HEK293 (cell line): Measurements from ENCODE around the gene TTLL4.

ENCODE experiments used
- BCL11B ChIP-seq: fragments of 450-650 bp; formaldehyde crosslinking; IDR thresholded peaks from 2 replicates; pipeline ENCODE4 v1.5.1; 2016; ENCODE audit warnings: low read depth, missing biosample characterization, missing genetic modification characterization
- KLF10 ChIP-seq: fragments of 450-650 bp; IDR thresholded peaks from 2 replicates; pipeline ENCODE4 v1.5.1; 2018; ENCODE audit warnings: missing biosample characterization, mild to moderate bottlenecking, missing genetic modification characterization
- MYNN ChIP-seq: fragments of 450-650 bp; formaldehyde crosslinking; IDR thresholded peaks from 2 replicates; pipeline ENCODE4 v1.5.1; 2016; ENCODE audit warnings: missing biosample characterization, missing genetic modification characterization, borderline replicate concordance
- TCF7L2 ChIP-seq: IDR thresholded peaks from 2 replicates; pipeline ENCODE4 v1.6.1; 2011; ENCODE audit warnings: low read depth, mild to moderate bottlenecking, inconsistent platforms, low read length, moderate library complexity, borderline replicate concordance
- ZNF133 ChIP-seq: fragments of 450-650 bp; formaldehyde crosslinking; IDR thresholded peaks from 2 replicates; pipeline ENCODE4 v1.5.1; 2016; ENCODE audit warnings: missing biosample characterization, missing genetic modification characterization
- ZNF214 ChIP-seq: fragments of 450-650 bp; formaldehyde crosslinking; IDR thresholded peaks from 2 replicates; pipeline ENCODE4 v1.5.1; 2017; ENCODE audit warnings: missing biosample characterization, mild to moderate bottlenecking, missing genetic modification characterization, borderline replicate concordance
- ZNF600 ChIP-seq: fragments of 450-650 bp; formaldehyde crosslinking; IDR thresholded peaks from 2 replicates; pipeline ENCODE4 v1.5.1; 2016; ENCODE audit warnings: missing biosample characterization, missing genetic modification characterization
- ZNF776 ChIP-seq: fragments of 450-650 bp; formaldehyde crosslinking; IDR thresholded peaks from 2 replicates; pipeline ENCODE4 v1.5.0; 2017; ENCODE audit warnings: missing biosample characterization, missing genetic modification characterization, borderline replicate concordance
- TF ChIP-seq, protein P1 (sequence below): fragments of 450-650 bp; formaldehyde crosslinking; IDR thresholded peaks from 2 replicates; pipeline ENCODE4 v1.5.1; 2016; ENCODE audit warnings: missing biosample characterization, missing genetic modification characterization
- TF ChIP-seq, protein P2 (sequence below): fragments of 450-650 bp; formaldehyde crosslinking; IDR thresholded peaks from 2 replicates; pipeline ENCODE4 v1.5.1; 2016; ENCODE audit warnings: missing biosample characterization, missing genetic modification characterization, low read depth
- TF ChIP-seq, protein P3 (sequence below): fragments of 450-650 bp; formaldehyde crosslinking; IDR thresholded peaks from 2 replicates; pipeline ENCODE4 v1.5.1; 2016; ENCODE audit warnings: missing biosample characterization, missing genetic modification characterization
- TF ChIP-seq, protein P4 (sequence below): fragments of 450-650 bp; formaldehyde crosslinking; IDR thresholded peaks from 2 replicates; pipeline ENCODE4 v1.5.1; 2016; ENCODE audit warnings: missing biosample characterization, missing genetic modification characterization
- TF ChIP-seq, protein P5 (sequence below): fragments of 450-650 bp; formaldehyde crosslinking; IDR thresholded peaks from 2 replicates; pipeline ENCODE4 v1.5.1; 2016; ENCODE audit warnings: missing biosample characterization, missing genetic modification characterization
- TF ChIP-seq, protein P6 (sequence below): fragments of 450-650 bp; formaldehyde crosslinking; IDR thresholded peaks from 2 replicates; pipeline ENCODE4 v1.5.1; 2016; ENCODE audit warnings: missing biosample characterization, missing genetic modification characterization

DNA sequence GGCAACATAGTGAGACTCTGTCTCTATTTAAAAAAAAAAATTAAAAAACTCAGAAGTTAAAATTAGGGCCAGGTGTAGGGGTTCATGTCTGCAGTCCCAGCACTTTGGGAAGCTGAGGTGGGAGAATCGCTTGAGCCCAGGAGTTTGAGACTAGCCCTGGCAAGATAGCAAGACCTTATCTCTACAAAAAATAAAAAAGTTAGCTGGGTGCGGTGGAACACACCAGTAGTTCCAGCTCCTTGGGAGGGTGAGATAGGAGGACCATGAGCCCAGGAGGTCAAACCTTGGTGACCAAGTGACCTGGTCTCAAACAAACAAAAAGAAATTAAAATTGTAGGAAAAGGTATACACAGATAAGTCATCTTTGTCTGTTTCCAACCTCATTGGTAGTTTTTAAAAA lies 11.3 kb downstream of the TTLL4 start:
- TF ChIP-seq BCL11B (tag by site-specific recombination) (no peak), ZNF133 (tag by site-specific recombination) (no peak), KLF10 (tag by site-specific recombination) (no peak), MYNN (tag by site-specific recombination) (no peak), ZNF600 (tag by site-specific recombination) (no peak), ZNF776 (tag by site-specific recombination) (no peak), TCF7L2 (no peak), ZNF214 (tag by site-specific recombination) (no peak)
- TF ChIP-seq, protein P1, sequence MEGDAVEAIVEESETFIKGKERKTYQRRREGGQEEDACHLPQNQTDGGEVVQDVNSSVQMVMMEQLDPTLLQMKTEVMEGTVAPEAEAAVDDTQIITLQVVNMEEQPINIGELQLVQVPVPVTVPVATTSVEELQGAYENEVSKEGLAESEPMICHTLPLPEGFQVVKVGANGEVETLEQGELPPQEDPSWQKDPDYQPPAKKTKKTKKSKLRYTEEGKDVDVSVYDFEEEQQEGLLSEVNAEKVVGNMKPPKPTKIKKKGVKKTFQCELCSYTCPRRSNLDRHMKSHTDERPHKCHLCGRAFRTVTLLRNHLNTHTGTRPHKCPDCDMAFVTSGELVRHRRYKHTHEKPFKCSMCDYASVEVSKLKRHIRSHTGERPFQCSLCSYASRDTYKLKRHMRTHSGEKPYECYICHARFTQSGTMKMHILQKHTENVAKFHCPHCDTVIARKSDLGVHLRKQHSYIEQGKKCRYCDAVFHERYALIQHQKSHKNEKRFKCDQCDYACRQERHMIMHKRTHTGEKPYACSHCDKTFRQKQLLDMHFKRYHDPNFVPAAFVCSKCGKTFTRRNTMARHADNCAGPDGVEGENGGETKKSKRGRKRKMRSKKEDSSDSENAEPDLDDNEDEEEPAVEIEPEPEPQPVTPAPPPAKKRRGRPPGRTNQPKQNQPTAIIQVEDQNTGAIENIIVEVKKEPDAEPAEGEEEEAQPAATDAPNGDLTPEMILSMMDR (tag by site-specific recombination): no peak
- TF ChIP-seq, protein P2, sequence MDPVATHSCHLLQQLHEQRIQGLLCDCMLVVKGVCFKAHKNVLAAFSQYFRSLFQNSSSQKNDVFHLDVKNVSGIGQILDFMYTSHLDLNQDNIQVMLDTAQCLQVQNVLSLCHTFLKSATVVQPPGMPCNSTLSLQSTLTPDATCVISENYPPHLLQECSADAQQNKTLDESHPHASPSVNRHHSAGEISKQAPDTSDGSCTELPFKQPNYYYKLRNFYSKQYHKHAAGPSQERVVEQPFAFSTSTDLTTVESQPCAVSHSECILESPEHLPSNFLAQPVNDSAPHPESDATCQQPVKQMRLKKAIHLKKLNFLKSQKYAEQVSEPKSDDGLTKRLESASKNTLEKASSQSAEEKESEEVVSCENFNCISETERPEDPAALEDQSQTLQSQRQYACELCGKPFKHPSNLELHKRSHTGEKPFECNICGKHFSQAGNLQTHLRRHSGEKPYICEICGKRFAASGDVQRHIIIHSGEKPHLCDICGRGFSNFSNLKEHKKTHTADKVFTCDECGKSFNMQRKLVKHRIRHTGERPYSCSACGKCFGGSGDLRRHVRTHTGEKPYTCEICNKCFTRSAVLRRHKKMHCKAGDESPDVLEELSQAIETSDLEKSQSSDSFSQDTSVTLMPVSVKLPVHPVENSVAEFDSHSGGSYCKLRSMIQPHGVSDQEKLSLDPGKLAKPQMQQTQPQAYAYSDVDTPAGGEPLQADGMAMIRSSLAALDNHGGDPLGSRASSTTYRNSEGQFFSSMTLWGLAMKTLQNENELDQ: no peak
- TF ChIP-seq, protein P3, sequence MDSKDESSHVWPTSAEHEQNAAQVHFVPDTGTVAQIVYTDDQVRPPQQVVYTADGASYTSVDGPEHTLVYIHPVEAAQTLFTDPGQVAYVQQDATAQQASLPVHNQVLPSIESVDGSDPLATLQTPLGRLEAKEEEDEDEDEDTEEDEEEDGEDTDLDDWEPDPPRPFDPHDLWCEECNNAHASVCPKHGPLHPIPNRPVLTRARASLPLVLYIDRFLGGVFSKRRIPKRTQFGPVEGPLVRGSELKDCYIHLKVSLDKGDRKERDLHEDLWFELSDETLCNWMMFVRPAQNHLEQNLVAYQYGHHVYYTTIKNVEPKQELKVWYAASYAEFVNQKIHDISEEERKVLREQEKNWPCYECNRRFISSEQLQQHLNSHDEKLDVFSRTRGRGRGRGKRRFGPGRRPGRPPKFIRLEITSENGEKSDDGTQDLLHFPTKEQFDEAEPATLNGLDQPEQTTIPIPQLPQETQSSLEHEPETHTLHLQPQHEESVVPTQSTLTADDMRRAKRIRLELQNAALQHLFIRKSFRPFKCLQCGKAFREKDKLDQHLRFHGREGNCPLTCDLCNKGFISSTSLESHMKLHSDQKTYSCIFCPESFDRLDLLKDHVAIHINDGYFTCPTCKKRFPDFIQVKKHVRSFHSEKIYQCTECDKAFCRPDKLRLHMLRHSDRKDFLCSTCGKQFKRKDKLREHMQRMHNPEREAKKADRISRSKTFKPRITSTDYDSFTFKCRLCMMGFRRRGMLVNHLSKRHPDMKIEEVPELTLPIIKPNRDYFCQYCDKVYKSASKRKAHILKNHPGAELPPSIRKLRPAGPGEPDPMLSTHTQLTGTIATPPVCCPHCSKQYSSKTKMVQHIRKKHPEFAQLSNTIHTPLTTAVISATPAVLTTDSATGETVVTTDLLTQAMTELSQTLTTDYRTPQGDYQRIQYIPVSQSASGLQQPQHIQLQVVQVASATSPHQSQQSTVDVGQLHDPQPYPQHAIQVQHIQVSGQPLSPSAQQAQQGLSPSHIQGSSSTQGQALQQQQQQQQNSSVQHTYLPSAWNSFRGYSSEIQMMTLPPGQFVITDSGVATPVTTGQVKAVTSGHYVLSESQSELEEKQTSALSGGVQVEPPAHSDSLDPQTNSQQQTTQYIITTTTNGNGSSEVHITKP: no peak
- TF ChIP-seq, protein P4, sequence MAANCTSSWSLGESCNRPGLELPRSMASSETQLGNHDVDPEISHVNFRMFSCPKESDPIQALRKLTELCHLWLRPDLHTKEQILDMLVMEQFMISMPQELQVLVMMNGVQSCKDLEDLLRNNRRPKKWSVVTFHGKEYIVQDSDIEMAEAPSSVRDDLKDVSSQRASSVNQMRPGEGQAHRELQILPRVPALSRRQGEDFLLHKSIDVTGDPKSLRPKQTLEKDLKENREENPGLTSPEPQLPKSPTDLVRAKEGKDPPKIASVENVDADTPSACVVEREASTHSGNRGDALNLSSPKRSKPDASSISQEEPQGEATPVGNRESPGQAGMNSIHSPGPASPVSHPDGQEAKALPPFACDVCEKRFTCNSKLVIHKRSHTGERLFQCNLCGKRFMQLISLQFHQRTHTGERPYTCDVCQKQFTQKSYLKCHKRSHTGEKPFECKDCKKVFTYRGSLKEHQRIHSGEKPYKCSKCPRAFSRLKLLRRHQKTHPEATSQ (tag by site-specific recombination): no peak
- TF ChIP-seq, protein P5, sequence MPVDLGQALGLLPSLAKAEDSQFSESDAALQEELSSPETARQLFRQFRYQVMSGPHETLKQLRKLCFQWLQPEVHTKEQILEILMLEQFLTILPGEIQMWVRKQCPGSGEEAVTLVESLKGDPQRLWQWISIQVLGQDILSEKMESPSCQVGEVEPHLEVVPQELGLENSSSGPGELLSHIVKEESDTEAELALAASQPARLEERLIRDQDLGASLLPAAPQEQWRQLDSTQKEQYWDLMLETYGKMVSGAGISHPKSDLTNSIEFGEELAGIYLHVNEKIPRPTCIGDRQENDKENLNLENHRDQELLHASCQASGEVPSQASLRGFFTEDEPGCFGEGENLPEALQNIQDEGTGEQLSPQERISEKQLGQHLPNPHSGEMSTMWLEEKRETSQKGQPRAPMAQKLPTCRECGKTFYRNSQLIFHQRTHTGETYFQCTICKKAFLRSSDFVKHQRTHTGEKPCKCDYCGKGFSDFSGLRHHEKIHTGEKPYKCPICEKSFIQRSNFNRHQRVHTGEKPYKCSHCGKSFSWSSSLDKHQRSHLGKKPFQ (tag by site-specific recombination): no peak
- TF ChIP-seq, protein P6, sequence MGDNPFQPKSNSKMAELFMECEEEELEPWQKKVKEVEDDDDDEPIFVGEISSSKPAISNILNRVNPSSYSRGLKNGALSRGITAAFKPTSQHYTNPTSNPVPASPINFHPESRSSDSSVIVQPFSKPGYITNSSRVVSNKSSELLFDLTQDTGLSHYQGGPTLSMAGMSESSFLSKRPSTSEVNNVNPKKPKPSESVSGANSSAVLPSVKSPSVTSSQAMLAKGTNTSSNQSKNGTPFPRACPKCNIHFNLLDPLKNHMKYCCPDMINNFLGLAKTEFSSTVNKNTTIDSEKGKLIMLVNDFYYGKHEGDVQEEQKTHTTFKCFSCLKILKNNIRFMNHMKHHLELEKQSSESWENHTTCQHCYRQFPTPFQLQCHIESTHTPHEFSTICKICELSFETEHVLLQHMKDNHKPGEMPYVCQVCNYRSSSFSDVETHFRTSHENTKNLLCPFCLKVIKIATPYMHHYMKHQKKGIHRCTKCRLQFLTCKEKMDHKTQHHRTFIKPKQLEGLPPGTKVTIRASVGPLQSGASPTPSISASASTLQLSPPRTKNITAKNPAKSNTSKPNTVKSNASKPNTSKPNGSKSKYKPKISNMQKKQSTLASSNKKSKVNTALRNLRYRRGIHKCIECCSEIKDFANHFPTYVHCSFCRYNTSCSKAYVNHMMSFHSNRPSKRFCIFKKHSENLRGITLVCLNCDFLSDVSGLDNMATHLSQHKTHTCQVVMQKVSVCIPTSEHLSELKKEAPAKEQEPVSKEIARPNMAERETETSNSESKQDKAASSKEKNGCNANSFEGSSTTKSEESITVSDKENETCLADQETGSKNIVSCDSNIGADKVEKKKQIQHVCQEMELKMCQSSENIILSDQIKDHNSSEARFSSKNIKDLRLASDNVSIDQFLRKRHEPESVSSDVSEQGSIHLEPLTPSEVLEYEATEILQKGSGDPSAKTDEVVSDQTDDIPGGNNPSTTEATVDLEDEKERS (tag by site-specific recombination): no peak
